Activated CD4-positive, alpha-beta T cell treated with anti-CD3 and anti-CD28 coated beads, Interleukin-2, Interleukin-6, amounts not matched to agents 100 ng/mL and 50 ng/mL, durations not matched to agents 16 hours and 8 hours (primary cell): ENCODE results near the gene BMX.

Source experiments
- DNase-seq: peaks from one replicate; pipeline ENCODE4 v3.0.0-alpha.2; 2020

Gene BMX

DNA sequence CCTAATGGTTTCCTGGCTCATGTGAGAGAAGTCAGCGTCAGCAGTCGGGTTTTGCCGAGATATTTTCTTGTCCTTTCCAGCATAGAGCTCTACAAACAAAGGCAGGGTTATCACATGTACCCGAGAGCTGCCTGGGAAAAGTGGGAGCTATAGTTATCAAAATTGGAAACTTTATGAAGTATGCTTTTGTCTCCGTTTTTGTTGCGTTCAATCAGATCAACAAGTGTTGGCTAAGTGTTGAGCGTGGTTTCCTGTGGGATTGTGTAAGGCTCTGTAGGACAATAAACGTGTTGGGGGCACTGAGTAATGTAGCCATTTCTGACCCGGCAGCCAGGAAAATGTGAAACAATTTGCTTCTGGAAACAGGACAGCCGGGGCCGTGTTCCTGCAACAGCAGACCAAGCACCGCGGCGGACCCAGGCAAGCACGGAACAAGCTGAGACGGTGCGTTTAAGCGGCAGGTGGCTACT lies at the start of gene BMX:
Gene BMX (plus strand): TSS at position 311 of the 470 bp plus-strand sequence. CDS start 7,547 bp downstream, outside the sequence.
- DNase-seq, result no peak

DNA sequence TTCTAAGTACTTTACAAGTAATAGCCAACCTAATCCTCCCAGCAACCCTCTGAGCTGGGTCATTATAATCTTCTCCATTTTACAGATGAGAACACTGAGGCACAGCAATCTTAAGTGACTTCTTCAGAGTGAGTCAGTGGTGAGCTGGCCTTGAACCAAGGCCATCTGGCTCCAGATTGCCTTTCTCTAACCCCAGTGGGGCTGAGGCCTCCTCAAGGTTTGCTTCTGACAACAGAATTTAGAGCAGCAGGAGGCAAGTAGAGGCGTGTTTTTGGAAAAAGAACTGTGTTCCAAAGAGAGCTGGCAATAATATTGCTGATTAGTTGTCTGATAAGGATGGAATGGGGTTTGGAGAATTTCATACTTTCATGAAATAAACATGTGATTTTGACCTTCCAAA lies 48.7 kb upstream of the BMX start:
- DNase-seq, result no peak

DNA sequence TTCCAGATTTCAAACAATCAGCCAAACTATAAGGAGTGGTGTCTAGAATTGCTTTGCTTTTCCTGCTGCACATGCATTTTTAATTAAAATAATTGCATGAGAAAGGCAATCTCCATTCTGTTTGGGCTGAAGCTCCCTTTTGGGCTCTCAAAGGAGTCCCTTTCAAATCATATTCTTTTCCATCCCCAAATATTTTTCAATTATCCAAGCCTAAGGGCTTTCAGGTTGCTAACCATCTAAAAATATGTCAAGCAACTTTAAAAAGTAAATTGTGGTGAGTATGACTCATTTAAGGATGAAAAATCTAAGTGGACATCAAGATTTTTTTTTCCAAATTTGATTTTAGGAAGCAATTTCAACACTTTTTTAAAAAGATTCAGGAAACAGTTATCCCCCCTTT lies 35.9 kb upstream of the BMX start:
- no peak for DNase-seq

DNA sequence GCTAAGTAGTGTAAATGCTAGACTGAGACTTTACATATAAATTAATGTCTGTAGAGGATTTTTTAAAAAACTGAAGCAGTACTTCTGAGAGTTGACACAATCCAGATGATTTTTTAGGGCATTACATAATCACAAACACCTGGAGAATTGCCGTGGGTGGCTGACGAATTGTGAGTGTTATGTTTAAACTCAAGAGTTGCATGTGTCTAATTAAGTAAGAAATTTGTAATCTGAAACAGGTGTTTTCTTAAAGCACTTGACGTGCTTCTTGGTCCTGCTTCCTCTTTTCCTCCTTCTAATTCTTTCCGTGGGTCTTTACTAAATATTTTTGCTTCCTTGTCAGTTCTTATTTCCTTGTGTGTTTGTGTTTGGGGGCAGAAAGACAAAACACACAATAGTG lies 35.3 kb upstream of the BMX start:
- no peak for DNase-seq

DNA sequence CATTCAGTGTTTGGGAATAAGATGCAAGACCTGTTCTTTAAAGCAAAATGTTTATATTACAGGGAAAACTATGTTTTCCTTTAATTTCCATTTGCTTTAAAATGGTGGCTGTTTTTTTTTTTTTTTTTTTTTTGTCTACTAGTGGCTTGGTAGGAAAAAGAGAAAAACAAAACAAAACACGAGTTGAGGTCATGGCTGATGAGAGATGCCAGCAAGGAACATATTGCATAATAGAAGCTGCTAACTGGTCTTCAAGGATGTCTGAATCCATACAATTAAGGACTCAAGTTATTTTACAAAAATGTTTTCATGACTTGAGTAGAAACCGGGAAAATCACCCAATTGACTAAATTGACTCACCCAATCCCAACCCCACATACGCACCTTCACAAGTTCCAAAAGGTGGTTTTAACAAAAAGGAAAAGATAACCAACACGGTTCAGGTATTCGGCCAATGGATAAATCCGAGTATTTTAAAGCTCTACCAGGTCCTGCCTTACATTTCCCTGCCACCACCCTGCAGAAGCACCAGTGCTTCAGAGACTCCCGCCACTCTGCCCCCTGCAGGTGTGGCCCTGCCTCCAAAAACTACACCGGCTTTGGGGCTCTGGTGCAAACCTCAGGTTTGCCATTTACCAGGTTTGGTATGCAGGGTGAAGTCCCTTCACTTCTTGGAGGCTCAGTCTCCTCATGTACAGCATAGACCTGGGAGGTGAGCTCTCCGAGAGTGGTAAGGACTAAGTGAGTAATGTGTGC lies 34.5 kb upstream of the BMX start:
- no peak for DNase-seq

DNA sequence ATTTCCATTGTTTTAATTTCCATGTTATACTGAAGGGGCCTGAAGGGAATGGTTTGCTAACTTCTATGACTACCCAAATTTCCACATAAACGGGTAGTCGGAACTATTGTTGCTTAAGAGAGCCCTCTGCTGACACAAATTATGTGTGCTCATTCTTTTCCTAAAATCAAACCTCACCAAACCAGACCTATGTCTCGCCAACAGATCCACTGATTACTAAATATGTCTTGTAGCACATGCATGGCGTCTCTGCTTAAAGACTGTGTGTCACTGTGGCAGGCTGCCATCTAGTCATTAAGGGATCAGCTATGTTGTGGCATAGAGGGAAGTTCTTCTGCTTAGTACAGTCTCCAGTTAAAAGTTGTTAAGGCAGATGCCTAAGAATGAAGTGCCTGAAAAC lies 32.6 kb upstream of the BMX start:
- peak; percentile 19 for DNase-seq

DNA sequence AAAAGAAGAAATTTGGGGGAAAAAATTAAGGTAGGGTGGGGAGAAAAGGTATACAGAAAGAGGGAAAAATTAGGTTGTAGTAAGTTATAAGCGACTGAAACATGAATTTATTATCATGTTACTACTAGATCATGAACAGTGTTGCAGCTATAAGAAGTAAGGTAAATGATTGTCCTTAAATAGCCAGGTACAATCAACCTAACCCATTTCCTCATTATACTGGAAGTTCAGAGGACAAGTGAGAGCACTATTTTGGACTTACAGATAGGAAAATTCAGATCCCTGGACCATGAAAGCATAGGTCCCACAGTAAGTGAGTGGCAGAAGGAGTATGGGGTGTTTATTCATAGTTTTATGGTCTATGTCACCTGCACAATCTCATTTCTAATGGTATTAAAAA lies 31.0 kb upstream of the BMX start:
- DNase-seq, result no peak

DNA sequence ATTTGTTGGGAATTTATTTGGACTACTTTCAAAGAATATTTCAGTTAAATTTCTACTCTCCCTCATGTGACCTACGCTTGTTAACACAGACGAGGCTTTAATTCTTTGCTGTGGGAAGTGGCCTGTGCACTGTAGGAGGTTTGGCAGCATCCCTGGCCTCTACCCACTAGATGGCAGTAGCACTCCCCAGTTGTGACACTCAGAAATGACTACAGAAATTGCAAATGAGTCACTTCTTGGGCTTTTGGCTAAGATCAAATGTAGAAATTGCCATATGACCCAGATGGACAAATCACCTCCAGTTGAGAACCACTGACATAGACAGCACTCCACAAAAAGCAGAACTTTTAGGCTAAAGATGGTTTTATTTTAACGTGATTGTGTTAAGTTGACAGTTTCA lies 29.6 kb upstream of the BMX start:
- peak; percentile 77 for DNase-seq

DNA sequence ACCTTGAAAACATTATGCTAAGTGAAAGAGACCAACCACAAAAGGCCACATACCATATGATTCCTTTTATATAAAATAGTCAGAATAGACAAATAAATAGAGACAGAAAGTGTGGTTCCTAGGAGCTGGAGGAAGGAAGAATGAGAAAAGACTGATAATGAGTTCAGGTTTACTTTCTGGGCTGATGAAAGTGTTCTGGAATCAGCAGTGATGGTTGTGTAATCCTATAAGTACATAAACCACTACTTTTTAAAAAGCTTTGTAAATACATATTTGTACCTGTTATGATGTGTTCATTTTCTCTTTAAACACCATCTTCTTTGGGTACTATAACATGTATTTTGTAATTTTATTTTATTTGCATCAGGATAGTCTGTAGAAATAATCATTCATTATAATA lies 28.1 kb upstream of the BMX start:
- no peak for DNase-seq

DNA sequence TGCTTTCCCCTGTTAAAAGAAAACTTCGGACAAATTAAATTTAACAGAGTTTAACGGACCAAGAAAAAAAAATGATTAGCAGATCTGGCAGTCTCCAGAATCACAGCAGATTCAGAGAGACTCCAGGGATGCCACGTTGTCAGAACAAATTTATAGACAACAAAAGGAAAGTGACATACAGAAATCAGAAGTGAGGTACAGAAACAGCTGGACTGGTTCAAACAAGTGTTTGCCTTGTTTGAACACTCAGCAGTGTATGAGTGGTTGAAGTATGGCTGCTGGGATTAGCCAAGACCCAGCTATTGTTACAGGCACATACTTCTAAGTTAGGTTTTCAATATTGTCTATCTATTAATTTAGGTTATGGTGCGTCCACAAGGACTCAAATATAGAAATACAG lies 26.6 kb upstream of the BMX start:
- no peak for DNase-seq

DNA sequence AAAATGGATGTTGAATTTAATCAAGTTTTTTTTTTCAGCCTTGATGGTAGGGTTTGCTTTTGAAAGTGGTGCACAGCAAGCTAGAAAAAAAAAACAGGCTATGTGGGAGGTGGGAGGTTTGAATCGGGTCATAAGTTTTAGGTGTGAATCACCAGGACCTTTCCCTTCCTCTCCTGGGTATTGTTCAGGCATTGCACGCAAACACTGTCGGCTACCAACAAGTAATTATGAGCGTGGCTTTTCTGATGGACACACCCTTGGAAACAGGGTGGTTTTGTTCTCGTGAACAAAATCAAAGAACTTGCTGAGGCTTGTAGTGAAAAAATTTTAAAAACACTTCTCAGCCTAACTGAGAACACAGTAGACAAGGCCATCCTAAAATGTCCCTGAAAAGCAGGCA lies 25.6 kb upstream of the BMX start:
- no peak for DNase-seq

DNA sequence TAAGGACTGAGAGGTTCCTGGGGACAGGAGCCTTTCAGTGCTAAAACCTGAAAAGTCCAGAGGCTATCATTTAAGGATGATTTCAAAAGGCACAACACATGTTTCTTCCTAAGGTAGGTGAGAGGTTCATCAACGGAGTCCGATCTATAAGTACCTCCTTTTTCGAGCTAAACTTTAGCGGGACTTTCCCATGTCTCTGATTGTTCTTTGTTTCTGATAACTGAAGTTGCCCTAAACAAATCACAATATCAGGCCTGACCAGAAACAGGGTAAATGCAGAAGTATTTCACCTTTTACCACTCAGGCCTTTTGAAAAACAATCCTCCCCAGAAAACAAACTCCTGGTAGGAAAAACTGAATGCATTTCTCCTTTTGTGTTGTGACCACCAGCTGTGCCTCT lies 25.1 kb upstream of the BMX start:
- DNase-seq, result no peak

DNA sequence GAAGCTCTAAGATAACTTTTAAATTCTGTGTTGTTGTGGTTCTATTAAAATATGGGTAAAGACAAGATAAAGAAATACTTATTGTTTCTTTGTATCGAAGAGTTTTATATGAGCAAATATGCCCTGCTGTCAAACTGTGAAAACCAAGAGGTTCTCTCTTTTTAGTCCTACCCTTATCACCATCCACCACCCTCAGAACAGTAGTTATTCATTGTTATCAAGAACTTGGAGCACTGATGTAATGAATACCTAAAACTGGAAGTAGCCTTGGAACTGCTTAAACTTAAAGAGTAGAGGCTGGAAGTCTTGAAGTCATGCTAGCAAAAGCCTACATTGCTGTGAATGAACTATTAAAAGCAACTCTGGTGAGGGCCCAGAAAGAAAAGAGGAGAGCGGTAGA lies 16.7 kb upstream of the BMX start:
- no peak for DNase-seq

DNA sequence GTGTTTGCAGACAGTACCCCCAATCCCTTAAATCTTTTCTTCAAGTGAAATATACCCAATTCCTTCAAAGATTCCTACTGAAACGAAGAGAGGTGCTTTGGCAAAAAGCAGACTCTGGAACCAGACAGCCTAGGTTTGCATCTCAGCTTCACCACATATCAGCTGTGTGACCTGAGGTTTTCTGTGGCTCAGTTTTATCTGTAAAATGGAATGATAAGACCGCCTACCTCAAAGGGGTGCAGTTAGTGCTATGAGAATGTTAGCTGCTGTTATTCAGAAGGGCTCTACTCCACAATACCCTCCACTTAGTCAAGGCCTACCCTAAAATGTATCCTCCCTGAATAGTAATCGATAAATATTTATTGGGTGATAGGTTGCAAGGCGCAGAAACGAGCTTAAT lies 8.1 kb upstream of the BMX start:
- DNase-seq, result no peak

DNA sequence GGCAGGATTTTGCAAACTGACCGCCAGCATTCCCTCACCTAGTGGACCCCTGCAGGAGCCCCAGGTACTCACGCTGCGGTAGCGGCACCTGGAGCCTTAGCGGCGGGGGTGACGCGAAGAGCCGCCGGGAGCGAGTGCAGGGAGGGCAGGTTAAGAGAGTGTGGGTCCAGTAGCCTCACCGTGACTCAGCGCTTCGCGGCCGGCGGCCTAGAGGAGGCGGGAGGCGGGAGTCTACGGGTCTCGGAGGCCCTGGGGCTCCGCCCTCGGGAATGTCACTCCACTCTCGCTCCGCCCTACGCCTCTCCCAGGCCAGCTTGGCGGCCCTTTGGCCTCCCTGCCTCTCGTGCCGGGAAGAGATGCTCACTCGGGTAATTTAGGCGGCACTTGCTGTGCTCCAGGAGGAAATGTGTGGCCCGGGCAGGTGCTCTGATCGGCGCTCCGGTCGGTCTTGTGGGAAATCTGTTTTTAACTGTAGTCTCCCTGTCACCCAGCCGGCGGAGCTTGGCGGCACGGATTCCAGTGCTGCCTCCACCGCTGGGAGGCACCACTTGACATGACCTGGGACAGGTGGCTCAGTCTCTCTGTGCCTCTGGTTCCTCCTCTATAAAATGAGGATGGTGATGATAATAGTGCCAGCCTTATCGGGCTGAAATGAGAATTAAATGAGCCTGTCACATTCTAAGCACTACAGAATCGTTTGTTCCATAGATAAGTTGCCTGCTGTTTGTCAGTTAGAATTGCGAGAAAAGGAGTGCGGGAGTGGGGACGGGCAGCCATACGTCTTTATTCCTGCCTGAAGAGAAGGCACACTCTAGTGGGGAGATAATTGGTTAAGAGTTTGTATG lies 7.3 kb upstream of the BMX start, which contains the start of gene PIR:
Gene PIR (minus strand): TSS at position 216 of the 845 bp plus-strand sequence. CDS start 2,076 bp downstream, outside the sequence.
- peak; percentile 84 for DNase-seq

DNA sequence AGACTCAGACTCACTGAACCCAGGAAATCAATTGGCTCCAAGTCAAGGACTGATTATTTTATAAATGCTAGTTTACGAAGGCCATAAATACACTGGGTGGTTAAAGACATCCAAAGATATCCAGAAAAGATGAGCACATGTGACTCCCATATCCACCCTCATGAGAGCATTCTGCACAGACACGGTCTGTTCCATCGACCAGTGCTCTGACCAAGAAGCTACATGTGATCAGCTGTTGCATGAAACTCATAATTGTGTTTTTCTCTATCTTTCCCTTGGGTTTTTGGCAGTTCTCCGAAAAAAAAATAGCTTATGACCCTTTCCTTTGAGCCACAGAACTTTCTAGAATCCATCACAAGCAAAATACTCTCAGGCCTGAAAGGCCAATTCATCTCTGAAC lies 4.8 kb upstream of the BMX start:
- no peak for DNase-seq

DNA sequence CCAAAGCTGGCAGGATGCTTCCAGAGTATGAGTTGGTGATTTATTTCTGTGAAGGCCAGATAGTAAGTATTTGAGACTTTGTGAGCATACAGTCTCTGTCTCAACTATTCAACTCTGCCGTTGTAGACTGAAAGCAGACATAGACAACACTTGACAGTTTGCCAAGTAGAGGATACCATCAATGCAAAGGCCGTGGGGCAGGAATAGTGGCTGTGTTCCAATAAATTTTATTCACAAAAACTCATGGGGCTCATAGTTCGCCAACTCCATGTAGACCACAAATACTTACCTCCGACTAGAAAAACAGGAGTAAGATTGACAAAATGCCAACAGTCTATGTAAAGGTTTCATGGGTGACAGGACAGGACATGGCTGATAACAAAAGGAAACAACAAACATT lies 3.8 kb upstream of the BMX start:
- DNase-seq, result no peak

DNA sequence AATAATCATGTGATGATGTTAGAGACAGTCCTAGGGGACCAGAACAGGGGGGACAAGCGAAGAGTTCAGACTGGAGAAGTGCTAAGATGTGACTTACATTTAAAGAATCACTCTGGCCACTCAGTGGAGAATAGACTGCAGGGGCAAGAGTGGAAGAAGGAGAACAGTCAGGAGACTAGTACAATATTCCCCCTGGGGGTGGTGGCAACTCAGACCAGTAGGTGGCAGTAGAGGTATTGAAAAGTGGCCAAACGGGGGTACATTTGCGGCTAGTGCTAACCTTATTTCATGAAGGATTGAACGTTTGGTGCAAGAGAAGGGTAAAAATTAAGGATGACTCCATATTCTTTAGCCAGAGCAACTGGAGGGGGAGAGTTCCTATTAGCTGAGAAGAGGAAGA lies 2.7 kb upstream of the BMX start:
- peak; percentile 77 for DNase-seq

DNA sequence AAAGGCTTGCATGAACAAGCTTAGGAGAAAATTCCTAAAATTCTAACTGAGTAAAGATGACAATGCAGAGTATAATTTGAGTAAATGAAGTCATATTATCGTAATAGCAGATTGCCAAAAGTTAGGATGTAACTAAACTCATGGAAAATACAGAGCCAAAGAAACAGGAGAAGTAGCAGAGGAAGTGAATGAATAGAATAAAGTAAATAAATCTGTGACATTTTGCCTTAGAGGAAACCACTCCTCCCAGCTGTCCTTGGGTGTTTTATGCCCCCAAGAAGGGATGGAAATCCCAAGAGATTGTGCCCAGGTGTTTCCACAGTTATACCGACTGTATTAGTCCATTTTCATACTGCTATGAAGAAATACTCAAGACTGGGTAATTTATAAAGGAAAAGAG lies 1.9 kb upstream of the BMX start:
- DNase-seq, result no peak

DNA sequence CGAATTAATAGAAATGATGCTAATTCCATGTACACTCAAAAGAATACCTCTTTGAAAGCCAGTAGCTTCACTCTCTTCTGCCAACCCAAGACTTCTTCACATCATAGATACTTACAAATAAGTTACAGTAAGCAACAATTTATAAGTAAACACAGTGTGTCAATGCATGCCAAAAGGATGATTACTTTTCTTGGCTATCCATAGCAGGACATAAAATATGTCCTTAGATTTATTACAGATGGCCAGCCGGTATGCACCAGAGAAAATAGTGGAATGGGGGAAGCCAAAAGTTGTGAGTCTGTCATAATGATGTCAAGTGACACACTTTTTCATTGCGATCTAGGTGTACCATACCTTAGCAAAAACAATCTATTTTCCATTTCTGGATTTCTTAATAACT lies 631 bp upstream of the BMX start:
- no peak for DNase-seq

DNA sequence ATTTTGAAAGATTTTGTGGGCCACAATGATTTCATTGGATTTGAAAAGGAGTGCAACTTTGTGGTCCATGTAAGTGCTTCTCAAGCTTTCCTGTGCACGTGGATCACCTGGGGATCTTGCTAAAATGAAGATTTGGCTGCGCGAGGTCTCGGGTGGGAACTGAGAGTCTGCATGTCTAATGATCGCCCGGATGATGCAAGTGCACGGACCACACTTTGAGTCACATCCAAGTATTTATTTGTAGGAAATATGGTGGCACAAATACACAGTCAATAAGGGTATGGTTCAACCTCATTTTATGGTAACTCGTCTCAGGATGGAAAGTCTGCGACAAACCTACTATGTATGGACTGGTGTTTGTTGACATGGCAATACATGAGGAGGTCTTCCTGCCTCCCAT lies 899 bp downstream of the BMX start:
- no peak for DNase-seq

DNA sequence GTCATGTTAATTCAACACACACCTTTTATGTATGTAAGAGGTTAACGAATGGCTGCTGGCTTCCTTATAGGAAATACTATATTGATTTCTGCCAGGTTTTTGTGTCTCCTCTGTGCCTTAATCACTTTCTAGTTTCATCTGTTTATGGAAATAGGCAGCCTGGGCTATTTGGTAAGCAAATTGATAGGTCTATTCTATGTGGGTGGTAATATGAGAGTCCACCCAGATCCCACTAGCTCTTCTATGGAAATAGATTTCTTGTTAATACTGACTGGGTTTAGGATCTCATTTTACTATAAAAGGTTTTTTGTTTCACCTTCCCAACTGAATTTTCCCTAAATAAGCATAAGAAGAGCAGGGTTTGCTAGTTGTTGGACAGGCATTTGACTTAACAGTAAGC lies 4.1 kb downstream of the BMX start:
- no peak for DNase-seq

DNA sequence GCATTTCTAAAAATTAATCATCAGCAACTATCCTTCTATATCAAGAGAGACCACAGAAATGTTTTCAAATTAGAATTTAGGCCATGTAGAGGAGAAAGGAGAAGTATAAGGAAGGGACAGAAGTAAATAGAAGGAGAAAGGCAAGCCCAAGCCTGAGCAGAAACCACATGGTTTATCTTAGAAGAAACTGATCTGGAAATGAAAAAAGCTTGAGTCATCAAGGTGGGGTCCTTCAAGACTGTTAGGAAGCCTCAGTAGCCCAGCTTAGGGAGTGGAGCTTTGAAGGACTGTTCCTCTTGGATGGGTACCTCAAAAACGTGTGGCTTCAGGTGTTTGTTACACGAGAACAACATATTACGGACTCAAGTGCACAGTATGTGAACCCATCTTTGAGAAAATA lies 4.5 kb downstream of the BMX start:
- no peak for DNase-seq

DNA sequence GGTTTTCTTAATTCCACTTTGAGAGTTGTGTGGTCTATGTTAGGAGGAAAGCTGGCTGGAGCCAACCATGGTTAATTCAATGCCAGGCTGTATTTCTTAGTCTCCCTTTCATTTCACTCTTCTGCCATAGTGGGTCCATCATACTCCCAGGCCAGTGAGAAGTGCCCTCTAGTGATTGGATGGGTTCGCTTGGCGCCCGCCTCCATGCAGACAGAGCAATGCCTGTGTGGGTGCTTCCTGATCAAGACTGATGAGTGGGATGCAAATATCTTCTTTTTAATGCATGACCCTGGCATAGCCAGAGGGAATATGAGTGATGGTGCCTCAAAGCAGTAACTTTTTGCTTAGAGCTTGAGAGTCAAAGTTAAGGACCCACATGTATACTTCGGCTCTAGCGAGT lies 6.4 kb downstream of the BMX start:
- DNase-seq, result no peak
